SK-N-SH (cell line): ENCODE data around the gene FRMPD4. TPM values are rescaled to one million over a fixed set of nuclear protein-coding genes. Genes with fewer than 3 reads are reported as not detected.

Source experiments
- CTCF ChIA-PET: fragments of 300-600, 350-600 bp; formaldehyde crosslinking; extraction: SDS; loops from one replicate; lab custom pipeline; 2021; lab: Yijun Ruan, JAX
- POLR2A ChIA-PET: fragments of 350-600 bp; sonication (Branson Sonifier 250); formaldehyde crosslinking; extraction: SDS; loops from one replicate; lab custom pipeline; 2020; ENCODE audit warnings: antibody characterized with exemption, inconsistent platforms; lab: Yijun Ruan, JAX
- DNase-seq: peaks from one replicate; pipeline ENCODE4 v3.0.0; 2012
- H2AFZ ChIP-seq: fragments of 200-600 bp; sonication (generic); 2 replicates; pipeline ENCODE4 v1.8.1; 2016; ENCODE audit warnings: antibody characterized with exemption, mild to moderate bottlenecking, low read depth
- H3F3A ChIP-seq: fragments of 200-600 bp; sonication (generic); replicated peaks from 2 replicates; pipeline ENCODE3; 2016; ENCODE audit warnings: antibody characterized with exemption, mild to moderate bottlenecking; ENCODE audit not compliant: insufficient read depth
- H3K27ac ChIP-seq, 2 experiments: fragments of 200-500 bp in 1 of 2; fragments of 200-600 bp in 1 of 2; sonication (Bioruptor generic) in 1 of 2; sonication (generic), shearing (Covaris generic) in 1 of 2; 2 replicates each; pipeline versions ENCODE4 v1.5.1 to v1.6.1; 2014 to 2016; ENCODE audit warnings: low read depth in 2 of 2, inconsistent platforms in 1 of 2, low read length in 1 of 2, mild to moderate bottlenecking in 1 of 2, mixed read lengths in 1 of 2
- H3K27me3 ChIP-seq: fragments of 200-600 bp; sonication (generic), shearing (Covaris generic); 2 replicates; pipeline ENCODE4 v1.6.1; 2016; ENCODE audit warnings: mixed run types; ENCODE audit not compliant: insufficient read depth
- H3K36me3 ChIP-seq, 2 experiments: fragments of 200-500 bp in 1 of 2; fragments of 200-600 bp in 1 of 2; sonication (Bioruptor generic) in 1 of 2; sonication (generic) in 1 of 2; replicated peaks in 1 of 2; 2 replicates each; pipeline versions ENCODE3 to v1.5.1; 2014 to 2016; ENCODE audit warnings: low read length in 1 of 2, mild to moderate bottlenecking in 1 of 2; ENCODE audit not compliant: insufficient read depth in 2 of 2, control insufficient read depth in 1 of 2
- H3K4me1 ChIP-seq, 2 experiments: fragments of 200-500 bp in 1 of 2; fragments of 200-600 bp in 1 of 2; sonication (Bioruptor generic) in 1 of 2; sonication (generic), shearing (Covaris generic) in 1 of 2; 2 replicates each; pipeline versions ENCODE4 v1.5.1 to v1.6.1; 2014 to 2016; ENCODE audit warnings: low read depth in 1 of 2, low read length in 1 of 2, mixed run types in 1 of 2; ENCODE audit not compliant: insufficient read depth in 2 of 2, control insufficient read depth in 1 of 2
- H3K4me2 ChIP-seq: fragments of 200-600 bp; sonication (generic), shearing (Covaris generic); 2 replicates; pipeline ENCODE4 v1.6.1; 2017; ENCODE audit warnings: mixed run types
- H3K4me3 ChIP-seq, 2 experiments: fragments of 200-500 bp in 1 of 2; fragments of 200-600 bp in 1 of 2; sonication (Bioruptor generic) in 1 of 2; sonication (generic), shearing (Covaris generic) in 1 of 2; 2 replicates each; pipeline versions ENCODE4 v1.5.1 to v1.8.1; 2014 to 2016; ENCODE audit warnings: low read depth in 2 of 2, inconsistent platforms in 1 of 2, low read length in 1 of 2, mild to moderate bottlenecking in 1 of 2, mixed read lengths in 1 of 2, moderate library complexity in 1 of 2
- H3K79me2 ChIP-seq: fragments of 200-600 bp; sonication (generic); 2 replicates; pipeline ENCODE4 v1.8.1; 2017; ENCODE audit warnings: mild to moderate bottlenecking; ENCODE audit not compliant: insufficient read depth
- H3K9ac ChIP-seq: fragments of 200-600 bp; sonication (generic); 2 replicates; pipeline ENCODE4 v1.6.1; 2017; ENCODE audit warnings: mixed run types
- H3K9me2 ChIP-seq: fragments of 200-600 bp; sonication (generic); 2 replicates; pipeline ENCODE4 v1.6.1; 2017; ENCODE audit warnings: mixed run types
- H3K9me3 ChIP-seq: fragments of 200-600 bp; sonication (generic); 2 replicates; pipeline ENCODE4 v1.6.1; 2017; ENCODE audit warnings: mixed run types, mild to moderate bottlenecking, moderate library complexity
- H4K20me1 ChIP-seq: fragments of 200-600 bp; sonication (generic); 2 replicates; pipeline ENCODE4 v1.6.1; 2017; ENCODE audit warnings: mild to moderate bottlenecking, mixed run types; ENCODE audit not compliant: insufficient read depth
- CHD2 ChIP-seq: fragments of 150-350 bp; IDR thresholded peaks from 2 replicates; pipeline ENCODE4 v1.6.1; 2018; ENCODE audit warnings: low read length; ENCODE audit not compliant: partially characterized antibody
- CTCF ChIP-seq: fragments of 200-600 bp; sonication (generic); IDR thresholded peaks from 2 replicates; pipeline ENCODE4 v1.6.1; 2017; ENCODE audit warnings: antibody characterized with exemption, mild to moderate bottlenecking, moderate library complexity
- EP300 ChIP-seq, 2 experiments: IDR thresholded peaks; 2 replicates each; pipeline versions ENCODE4 v1.4.0 to v1.6.1; 2012; ENCODE audit warnings: borderline replicate concordance in 1 of 2, low read depth in 1 of 2, low read length in 1 of 2
- FOSL2 ChIP-seq: IDR thresholded peaks from 2 replicates; pipeline ENCODE4 v1.4.0; 2012; ENCODE audit warnings: low read depth, mild to moderate bottlenecking, moderate library complexity, borderline replicate concordance
- GATA2 ChIP-seq: sonication (generic); formaldehyde crosslinking; IDR thresholded peaks from 2 replicates; pipeline ENCODE4 v1.5.0; 2020; ENCODE audit warnings: mild to moderate bottlenecking, missing genetic modification reagents
- MAX ChIP-seq: IDR thresholded peaks from 2 replicates; pipeline ENCODE4 v1.4.0; 2012; ENCODE audit warnings: low read depth
- MEF2A ChIP-seq: IDR thresholded peaks from 2 replicates; pipeline ENCODE4 v1.4.0; 2012; ENCODE audit warnings: low read depth, borderline replicate concordance
- MXI1 ChIP-seq: IDR thresholded peaks from 2 replicates; pipeline ENCODE4 v1.6.1; 2012; ENCODE audit warnings: mild to moderate bottlenecking, low read depth, low read length, improper control_type of control experiment
- RAD21 ChIP-seq: IDR thresholded peaks from 2 replicates; pipeline ENCODE4 v1.6.1; 2012; ENCODE audit warnings: mild to moderate bottlenecking, low read length
- RCOR1 ChIP-seq: fragments of 150-350 bp; IDR thresholded peaks from 2 replicates; pipeline ENCODE4 v1.6.1; 2017; ENCODE audit warnings: antibody characterized with exemption, low read length
- REST ChIP-seq: IDR thresholded peaks from 2 replicates; pipeline ENCODE4 v1.6.1; 2012; ENCODE audit warnings: mild to moderate bottlenecking, low read depth, low read length, moderate library complexity
- TAF1 ChIP-seq: IDR thresholded peaks from 2 replicates; pipeline ENCODE4 v1.6.1; 2012; ENCODE audit warnings: low read depth, mild to moderate bottlenecking, low read length, moderate library complexity, borderline replicate concordance
- TCF12 ChIP-seq: IDR thresholded peaks from 2 replicates; pipeline ENCODE4 v1.4.0; 2012
- TEAD4 ChIP-seq: IDR thresholded peaks from 2 replicates; pipeline ENCODE4 v1.4.0; 2012; ENCODE audit warnings: mild to moderate bottlenecking, borderline replicate concordance; ENCODE audit not compliant: insufficient read depth
- USF2 ChIP-seq: fragments of 150-350 bp; IDR thresholded peaks from 2 replicates; pipeline ENCODE4 v1.6.1; 2017; ENCODE audit warnings: antibody characterized with exemption, low read length, low read depth, borderline replicate concordance
- WGBS: methylation state at CpG from one replicate; pipeline ENCODE4 v1.1.6; 2017; ENCODE audit warnings: low lambda C conversion rate; 5-methylcytosine and 5-hydroxymethylcytosine counted together
- polyA plus RNA-seq, 3 experiments: library from polyadenylated mRNA; depleted of rRNA; stranded (reverse); fragments of >200 nt; gene quantifications; 2 replicates each; pipeline ENCODE4 v1.2.3, GENCODE V29; 2012

Gene FRMPD4
- polyA plus RNA-seq, 1 of the 3 experiments (the other 2 are of a cell fraction) = not detected

GRCh38 chrX:12128017-12128416 is 10.3 kb upstream of the FRMPD4 start:
- Histone ChIP-seq H3K36me3 (no peaks in the 10 kb centered on the region), H3K79me2 (no peaks in the 10 kb centered on the region), H3K9me2 (no peaks in the 10 kb centered on the region), H3K4me1 (no peaks in the 10 kb centered on the region), H3K4me2 (no peak overlapping the region), H3K27me3 (no peaks in the 10 kb centered on the region), H3K4me3 (no peak overlapping the region), H3K9me3 (no peaks in the 10 kb centered on the region), H3K9ac (no peak overlapping the region), H2AFZ (no peak overlapping the region), H3K27ac (no peak overlapping the region), H4K20me1 (no peaks in the 10 kb centered on the region), H3F3A (no peaks in the 10 kb centered on the region)
- no peak for DNase-seq
- ChIA-PET CTCF (no interaction called here), POLR2A (no interaction called here)
- TF ChIP-seq RAD21 = no peak
- TF ChIP-seq FOSL2 = no peak
- no peak for TF ChIP-seq TCF12
- no peak for TF ChIP-seq TAF1
- TF ChIP-seq TEAD4 = no peak
- 9% methylated on average over 3 of the region's 3 CpGs for WGBS

- Histone ChIP-seq H2AFZ (no peak overlapping the region), H3K36me3 (no peaks in the 10 kb centered on the region), H3K4me1 (no peaks in the 10 kb centered on the region), H4K20me1 (no peaks in the 10 kb centered on the region), H3K4me3 (no peak overlapping the region), H3F3A (no peaks in the 10 kb centered on the region), H3K9me2 (no peaks in the 10 kb centered on the region), H3K27me3 (peaks cover 40% of the 10 kb centered on the region), H3K27ac (no peak overlapping the region), H3K4me2 (0 out of 2 replicates have a peak overlapping the region, but pooled peaks have one; percentile 28), H3K9me3 (no peaks in the 10 kb centered on the region), H3K9ac (no peak overlapping the region), H3K79me2 (no peaks in the 10 kb centered on the region)
- TF ChIP-seq CHD2 (no peak), RCOR1 (no peak), USF2 (no peak), MXI1 (no peak)
- ChIA-PET CTCF (no interaction called here), POLR2A (no interaction called here)
- WGBS = 2% methylated on average over 14 of the region's 24 CpGs
- DNase-seq = no peak
Measured at GRCh38 chrX:12137951-12138360, 317 bp upstream of the FRMPD4 start.

GRCh38 chrX:12139934-12140611 is 1.8 kb downstream of the FRMPD4 start:
- no peak for TF ChIP-seq REST
- no peak for TF ChIP-seq FOSL2
- TF ChIP-seq MAX = no peak
- TF ChIP-seq MEF2A = no peak
- TF ChIP-seq RAD21 = no peak
- TF ChIP-seq GATA2 (CRISPR knock-in tag) = no peak
- TF ChIP-seq CTCF = no peak
- no peak for TF ChIP-seq EP300 (IDR thresholded peaks at IDR 0.05; ENCODE audit: borderline replicate concordance in 1 of 2, low read depth in 1 of 2, low read length in 1 of 2)
- Histone ChIP-seq H3K9me3 (no peaks in the 10 kb centered on the region), H3K9me2 (no peaks in the 10 kb centered on the region), H3F3A (no peaks in the 10 kb centered on the region), H3K36me3 (no peaks in the 10 kb centered on the region), H3K9ac (no peak overlapping the region), H3K27me3 (peaks cover 40% of the 10 kb centered on the region), H3K27ac (no peak overlapping the region), H2AFZ (no peak overlapping the region), H4K20me1 (no peaks in the 10 kb centered on the region), H3K79me2 (no peaks in the 10 kb centered on the region), H3K4me1 (no peaks in the 10 kb centered on the region), H3K4me3 (no peak overlapping the region), H3K4me2 (no peak overlapping the region)
- CTCF ChIA-PET = no interaction called here
- 22% methylated on average over 4 of the region's 4 CpGs for WGBS
- POLR2A ChIA-PET = no interaction called here
- DNase-seq = no peak
